ENCODE measurements around the gene DAD1. TPM values are rescaled to one million over a fixed set of nuclear protein-coding genes. Genes with fewer than 3 reads are reported as not detected.
"Not testable (repeated sequence)": the region's sequence is repeated elsewhere in the genome, so short reads cannot be mapped to it uniquely, and the experiment has no call there.

The DAD1 gene
- total and polyA plus RNA-seq, 7 donors, result 115 to 274 (median 160) TPM

GRCh38 chr14:22629361-22629760 lies 40.3 kb upstream of the DAD1 start:
- Histone ChIP-seq H3K4me1 (no peaks in the 10 kb centered on the region), H3K4me3 (no peak overlapping the region), H3K27ac (no peak overlapping the region), H3K36me3 (no peaks in the 10 kb centered on the region), H3K27me3 (no peaks in the 10 kb centered on the region), H3K9me3 (no peaks in the 10 kb centered on the region)
- 66 to 76% methylated on average over 5 of the region's 5 CpGs for WGBS, 2 donors
- no peak for TF ChIP-seq POLR2AphosphoS5 (IDR thresholded peaks at IDR 0.05)
- TF ChIP-seq POLR2A (IDR thresholded peaks at IDR 0.05), result no peak
- TF ChIP-seq EP300 (IDR thresholded peaks at IDR 0.05), result no peak
- no peak for TF ChIP-seq CTCF (IDR thresholded peaks at IDR 0.05)
- intact Hi-C loops (cut with DNase I), result no loop called here
- DNase-seq, result no peak

GRCh38 chr14:22627506-22628263 lies 38.7 kb upstream of the DAD1 start:
- 71 to 79% methylated on average over 7 of the region's 7 CpGs for WGBS, 2 donors
- Histone ChIP-seq H3K36me3 (no peaks in the 10 kb centered on the region), H3K9me3 (no peaks in the 10 kb centered on the region), H3K4me3 (no peak overlapping the region), H3K4me1 (no peaks in the 10 kb centered on the region), H3K27ac (no peak overlapping the region), H3K27me3 (no peaks in the 10 kb centered on the region)
- no peak for TF ChIP-seq POLR2A (IDR thresholded peaks at IDR 0.05)
- intact Hi-C loops (cut with DNase I), result no loop called here
- DNase-seq, result no peak

GRCh38 chr14:22626590-22626989 lies 37.6 kb upstream of the DAD1 start:
- Histone ChIP-seq H3K27me3 (no peaks in the 10 kb centered on the region), H3K9me3 (no peaks in the 10 kb centered on the region), H3K36me3 (no peaks in the 10 kb centered on the region), H3K4me3 (no peak overlapping the region), H3K27ac (no peak overlapping the region), H3K4me1 (no peaks in the 10 kb centered on the region)
- DNase-seq, result no peak
- 65 to 87% methylated on average over 6 of the region's 6 CpGs for WGBS, 2 donors
- intact Hi-C loops (cut with DNase I), result no loop called here
- no peak for TF ChIP-seq POLR2AphosphoS5 (IDR thresholded peaks at IDR 0.05)
- TF ChIP-seq POLR2A (IDR thresholded peaks at IDR 0.05), result no peak
- no peak for TF ChIP-seq EP300 (IDR thresholded peaks at IDR 0.05)
- TF ChIP-seq CTCF (IDR thresholded peaks at IDR 0.05), result no peak

GRCh38 chr14:22623047-22623446 lies 34.0 kb upstream of the DAD1 start:
- H3K4me1 ChIP-seq, result no peaks in the 10 kb centered on the region
- 26 to 30% methylated on average over 2 of the region's 2 CpGs for WGBS, 2 donors
- intact Hi-C loops (cut with DNase I), result no loop called here
- no peak overlapping the region for H3K27ac ChIP-seq
- no peaks in the 10 kb centered on the region for H3K36me3 ChIP-seq
- no peak overlapping the region for H3K4me3 ChIP-seq
- DNase-seq, result no peak
- H3K27me3 ChIP-seq, result no peaks in the 10 kb centered on the region
- H3K9me3 ChIP-seq, result no peaks in the 10 kb centered on the region
- TF ChIP-seq CTCF (IDR thresholded peaks at IDR 0.05) (no peak), POLR2AphosphoS5 (IDR thresholded peaks at IDR 0.05) (no peak), EP300 (IDR thresholded peaks at IDR 0.05) (no peak), POLR2A (IDR thresholded peaks at IDR 0.05) (no peak)

- no peaks in the 10 kb centered on the region for H3K27me3 ChIP-seq
- no peak for TF ChIP-seq POLR2AphosphoS5 (IDR thresholded peaks at IDR 0.05)
- no peak for TF ChIP-seq EP300 (IDR thresholded peaks at IDR 0.05)
- intact Hi-C loops (cut with DNase I), result no loop called here
- no peaks in the 10 kb centered on the region for H3K36me3 ChIP-seq
- no peaks in the 10 kb centered on the region for H3K9me3 ChIP-seq
- no peak for DNase-seq
- H3K4me3 ChIP-seq, result no peak overlapping the region
- H3K4me1 ChIP-seq, result no peaks in the 10 kb centered on the region
- no peak overlapping the region for H3K27ac ChIP-seq
- WGBS, 2 donors, result 91 to 92% methylated on average over 2 of the region's 2 CpGs
These were observed 33.2 kb upstream of the DAD1 start for GRCh38 chr14:22622255-22622654.

GRCh38 chr14:22615765-22616164 lies 26.7 kb upstream of the DAD1 start:
- WGBS, 2 donors, result 70 to 88% methylated on average over 2 of the region's 2 CpGs
- Histone ChIP-seq H3K36me3 (peaks cover 3 to 18% (median 9%) of the 10 kb centered on the region in 4 donors), H3K4me1 (peaks cover 0 to 17% (median 15%) of the 10 kb centered on the region in 4 donors)
- intact Hi-C loops (cut with DNase I); H3K4me3 ChIP-seq; H3K9me3 ChIP-seq; DNase-seq; H3K27me3 ChIP-seq; H3K27ac ChIP-seq: not testable (repeated sequence)

All from sigmoid colon (tissue), 7 donors.